ENCODE results near the gene ARL2.

GRCh38 chr11:65043881-65044501 lies 30.0 kb downstream of the ARL2 start:
- TF ChIP-seq CTCF (conservative IDR thresholded peaks at IDR 0.05; ENCODE audit: low read depth, low read length) (no peak), EZH2 (IDR thresholded peaks at IDR 0.05; ENCODE audit: borderline replicate concordance, low read depth, low read length, poor library complexity, severe bottlenecking) (no peak)

Data from A673 (cell line).